Peyer's patch (tissue), 4 donors: Measurements from ENCODE around the gene PAM16.

ENCODE experiments used
- POLR2A ChIP-seq, 2 donors: fragments of 450-650 bp; IDR thresholded peaks; one replicate each; pipeline ENCODE4 v1.5.1; 2017; ENCODE audit warnings: antibody characterized with exemption in 2 of 2, mild to moderate bottlenecking in 2 of 2, moderate library complexity in 2 of 2
- TF ChIP-seq, protein P1 (sequence below), 6 experiments: fragments of 450-650 bp in 4 of 6; fragments of 200-600 bp in 2 of 6; sonication (generic) in 1 of 6; IDR thresholded peaks; one replicate each; pipeline ENCODE4 v1.5.1; 2017 to 2019; ENCODE audit warnings: antibody characterized with exemption in 6 of 6, mild to moderate bottlenecking in 3 of 6, moderate library complexity in 1 of 6

DNA sequence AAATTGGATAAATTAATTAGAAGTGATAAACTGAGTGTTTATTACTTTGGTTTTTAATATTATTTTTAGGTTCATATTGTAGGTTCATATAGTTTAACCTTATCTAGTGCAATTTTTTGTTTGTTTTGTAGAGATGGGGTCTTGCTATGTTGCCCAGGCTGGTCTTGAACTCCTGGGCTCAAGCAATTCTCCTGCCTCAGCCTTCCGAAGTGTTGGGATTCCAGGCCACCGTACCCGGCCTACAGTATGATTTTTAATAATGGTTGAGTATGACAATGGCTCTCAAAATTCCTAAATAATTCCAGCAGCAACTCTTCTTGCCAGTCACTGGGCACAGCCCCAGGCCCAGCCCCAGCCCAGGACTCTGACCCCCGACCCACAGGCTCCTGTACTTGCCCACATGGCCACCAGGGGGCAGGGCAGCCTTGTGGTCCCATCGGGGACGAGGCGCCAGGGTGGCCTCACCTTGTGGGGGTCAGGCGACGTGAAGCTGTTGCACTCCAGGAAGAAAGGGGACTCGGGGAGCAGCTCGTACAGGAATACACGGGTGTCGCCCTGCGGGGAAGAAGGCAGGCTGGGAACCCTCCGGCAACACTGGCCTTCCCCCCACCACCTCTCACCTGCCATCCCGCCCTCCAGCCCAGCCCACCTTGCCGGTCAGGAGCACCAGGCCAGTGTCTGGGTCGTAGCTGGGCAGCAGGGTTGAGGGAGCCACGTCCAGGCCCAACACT is 7.9 kb upstream of the PAM16 start:
- TF ChIP-seq, protein P1, sequence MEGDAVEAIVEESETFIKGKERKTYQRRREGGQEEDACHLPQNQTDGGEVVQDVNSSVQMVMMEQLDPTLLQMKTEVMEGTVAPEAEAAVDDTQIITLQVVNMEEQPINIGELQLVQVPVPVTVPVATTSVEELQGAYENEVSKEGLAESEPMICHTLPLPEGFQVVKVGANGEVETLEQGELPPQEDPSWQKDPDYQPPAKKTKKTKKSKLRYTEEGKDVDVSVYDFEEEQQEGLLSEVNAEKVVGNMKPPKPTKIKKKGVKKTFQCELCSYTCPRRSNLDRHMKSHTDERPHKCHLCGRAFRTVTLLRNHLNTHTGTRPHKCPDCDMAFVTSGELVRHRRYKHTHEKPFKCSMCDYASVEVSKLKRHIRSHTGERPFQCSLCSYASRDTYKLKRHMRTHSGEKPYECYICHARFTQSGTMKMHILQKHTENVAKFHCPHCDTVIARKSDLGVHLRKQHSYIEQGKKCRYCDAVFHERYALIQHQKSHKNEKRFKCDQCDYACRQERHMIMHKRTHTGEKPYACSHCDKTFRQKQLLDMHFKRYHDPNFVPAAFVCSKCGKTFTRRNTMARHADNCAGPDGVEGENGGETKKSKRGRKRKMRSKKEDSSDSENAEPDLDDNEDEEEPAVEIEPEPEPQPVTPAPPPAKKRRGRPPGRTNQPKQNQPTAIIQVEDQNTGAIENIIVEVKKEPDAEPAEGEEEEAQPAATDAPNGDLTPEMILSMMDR (IDR thresholded peaks at IDR 0.05), result peak; percentile 81 to 96 (median 88)
- no peak for TF ChIP-seq POLR2A (IDR thresholded peaks at IDR 0.05)
